Measurements from ENCODE around the gene LANCL2.

Gene LANCL2

DNA sequence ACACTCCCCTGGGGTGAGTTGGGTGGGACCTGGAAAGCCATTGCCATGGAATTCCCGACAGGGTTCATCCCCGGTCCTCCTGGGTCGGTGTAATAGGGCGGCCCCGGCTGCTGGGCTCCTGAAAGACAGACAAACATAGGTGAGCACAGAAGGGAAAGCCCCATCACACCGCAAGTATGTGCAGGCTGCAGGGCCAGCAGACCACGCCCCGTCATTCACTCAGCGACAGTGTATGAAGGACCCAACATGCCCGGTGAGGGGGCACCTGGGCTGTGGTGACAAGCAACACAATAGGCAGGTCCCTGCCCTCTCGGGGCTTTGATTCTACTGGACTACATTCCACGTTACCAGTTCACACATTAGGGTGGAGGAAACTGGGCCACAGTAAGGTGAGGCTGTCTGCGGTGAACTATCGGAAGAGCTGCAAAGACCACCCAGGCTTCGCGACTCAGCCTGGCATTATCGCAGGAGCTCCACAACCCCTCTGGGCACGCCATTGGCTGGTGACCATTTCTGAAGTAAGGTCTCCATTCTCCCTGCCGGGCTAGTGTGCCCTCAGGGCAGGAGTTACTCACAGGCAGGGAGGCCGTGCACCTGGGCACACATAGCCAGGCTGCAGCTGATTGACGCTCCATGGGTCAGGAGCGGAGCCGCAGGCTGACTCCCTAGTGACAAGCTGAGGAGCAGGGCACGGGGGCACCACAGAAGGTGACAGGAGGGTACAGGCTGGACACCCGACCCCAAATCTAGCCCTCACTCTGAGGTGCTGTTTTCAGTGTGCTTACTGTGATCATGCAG, 108.0 kb downstream of the LANCL2 start:
- DNase-seq: no peak

DNA sequence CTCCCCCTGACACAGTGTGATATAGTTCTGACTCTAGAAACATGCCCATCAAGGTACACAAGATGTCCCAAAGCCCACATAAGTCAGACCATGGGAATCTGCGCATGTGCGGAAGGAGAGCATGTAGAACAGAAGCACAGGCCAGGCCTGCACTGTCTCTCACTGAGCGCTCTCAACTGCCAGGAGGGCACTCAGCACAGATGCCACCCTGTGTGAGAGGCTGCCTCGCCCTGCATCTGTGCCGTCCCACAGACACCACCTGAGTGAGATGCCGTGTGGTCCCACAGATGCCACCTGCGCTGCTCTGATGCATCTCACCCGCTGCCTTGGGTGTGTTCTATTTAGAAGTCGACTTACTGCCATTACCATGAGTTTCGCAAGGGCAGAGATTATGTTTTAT, 108.8 kb downstream of the LANCL2 start:
- DNase-seq: no peak

DNA sequence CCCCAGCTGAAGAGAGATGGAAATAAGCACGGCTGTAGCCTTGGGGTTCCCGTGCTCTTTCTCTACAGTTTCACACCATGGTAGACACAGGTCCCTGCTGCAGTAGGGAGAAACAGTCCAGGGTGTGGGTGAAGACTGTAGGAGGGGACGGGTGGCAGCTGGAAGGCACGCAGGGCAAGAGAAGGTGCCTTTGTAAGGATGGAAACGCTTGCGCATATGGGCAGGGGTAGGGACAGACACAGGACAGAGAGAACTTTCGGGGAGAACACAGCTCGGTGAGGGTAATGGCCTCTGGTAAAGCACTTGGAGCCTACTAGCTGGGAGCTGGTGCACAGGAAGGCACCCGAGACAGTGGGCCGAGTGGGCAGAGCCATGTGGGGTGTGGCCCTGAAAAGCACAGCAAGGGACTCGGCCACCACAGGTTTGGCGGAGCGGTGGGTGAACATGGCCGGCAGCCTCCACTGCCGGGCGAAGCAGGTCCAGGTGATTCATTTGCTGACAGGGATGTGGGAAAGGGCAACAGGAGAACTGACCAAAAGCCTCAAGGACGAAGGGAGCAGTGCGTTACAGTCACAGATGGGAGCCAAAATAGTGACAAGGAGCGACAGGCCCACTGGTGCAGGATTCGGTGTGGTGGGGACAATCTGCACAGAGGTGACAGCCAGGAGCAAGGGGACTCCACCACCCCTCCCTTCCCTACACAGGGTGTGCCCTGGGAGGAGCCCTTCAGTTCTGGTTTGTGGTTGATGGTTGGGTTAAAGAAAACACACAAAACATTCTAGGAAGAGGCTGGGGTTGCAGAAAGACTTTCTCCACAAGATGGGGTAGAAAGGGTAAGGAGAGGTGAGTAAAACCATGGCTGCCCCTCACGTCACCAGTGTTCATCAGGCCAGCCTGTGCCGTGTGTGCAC, 110.1 kb downstream of the LANCL2 start:
- DNase-seq: no peak

DNA sequence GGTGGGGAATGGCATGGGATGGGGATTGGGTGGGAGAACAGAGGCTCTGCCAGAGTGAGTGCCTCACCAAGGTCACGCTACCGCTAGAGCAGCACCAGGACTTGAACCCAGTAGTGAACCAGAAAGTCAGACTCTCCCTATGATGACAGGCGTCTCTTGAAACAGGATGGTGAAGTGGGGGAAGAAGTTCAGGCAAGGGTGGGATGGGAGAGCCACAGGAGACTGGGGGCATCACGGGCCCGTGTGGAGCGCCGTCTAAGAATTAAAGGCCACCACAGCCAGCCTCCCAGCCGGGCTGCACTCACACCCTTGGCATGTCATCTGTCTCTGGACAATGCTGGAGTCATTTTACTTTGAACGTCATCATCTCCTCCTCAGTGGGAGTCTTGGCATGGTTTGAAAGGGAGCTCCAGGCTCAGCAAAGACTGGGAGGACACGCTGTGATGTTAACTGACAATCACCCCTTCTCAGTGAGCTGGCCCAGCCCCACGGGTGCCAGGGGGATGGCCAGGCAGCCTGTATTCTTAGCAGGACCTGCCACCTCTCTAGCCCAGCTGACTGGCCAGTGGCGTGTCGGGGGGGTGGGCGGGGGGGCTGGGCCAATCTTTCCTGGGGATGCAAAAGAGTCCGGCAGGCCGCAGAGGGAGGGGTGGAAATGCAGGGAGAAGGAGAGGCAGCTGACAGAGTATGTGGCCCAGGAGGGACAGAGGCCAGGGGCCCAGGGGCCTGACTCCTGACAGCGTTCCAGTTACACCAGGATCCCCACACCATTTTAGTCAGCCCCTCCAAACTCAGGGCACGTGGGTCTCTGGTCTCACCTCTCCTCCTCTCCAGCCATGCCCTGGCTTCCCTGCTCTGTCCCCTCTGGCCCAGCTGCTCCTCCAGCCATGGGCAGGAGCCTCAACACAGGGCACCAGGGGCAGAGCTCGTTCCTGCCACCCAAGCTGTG, 111.0 kb downstream of the LANCL2 start:
- no peak for DNase-seq

DNA sequence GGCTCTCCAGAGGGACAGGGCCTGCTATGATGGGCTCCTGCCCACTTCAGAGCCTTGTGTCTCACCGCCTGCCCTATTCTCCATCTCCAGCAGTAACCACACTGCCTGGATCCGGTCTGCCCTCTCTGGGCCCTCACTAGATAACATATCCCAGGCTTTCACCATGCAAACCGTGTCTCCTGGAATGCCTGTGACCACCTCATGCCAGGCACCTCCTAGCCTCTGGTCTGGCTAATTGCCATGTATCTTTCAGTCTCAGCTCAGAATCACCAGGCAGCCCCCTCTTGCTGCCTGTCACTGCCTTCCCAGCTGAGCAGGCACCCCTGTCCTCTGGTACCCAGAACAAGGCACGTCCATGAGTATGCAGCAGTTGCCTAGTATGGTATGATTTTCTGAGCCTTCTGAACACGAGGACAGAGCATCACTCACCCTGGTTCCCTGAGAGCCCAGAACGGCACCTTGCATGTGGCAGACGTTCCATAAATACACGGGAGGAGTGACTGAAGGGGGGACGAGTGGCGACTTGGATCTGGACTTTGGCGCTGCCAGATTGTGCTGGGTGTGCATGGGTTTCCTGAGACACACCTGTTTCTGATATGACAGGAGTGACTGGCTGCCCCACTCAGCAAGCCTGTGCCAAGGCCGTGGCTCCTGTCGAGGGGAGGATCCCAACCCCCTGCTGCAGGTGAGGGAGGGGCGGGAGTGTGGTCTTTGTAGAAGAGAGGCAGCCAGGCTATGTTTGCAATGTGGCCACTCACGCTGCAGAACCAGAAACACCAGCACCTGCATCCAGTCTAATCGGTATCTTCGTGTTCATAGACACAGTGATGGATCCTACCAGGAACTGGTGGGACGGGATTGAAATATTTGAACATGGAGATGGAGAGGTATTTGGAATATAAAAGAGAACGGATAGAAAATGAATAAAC, 112.0 kb downstream of the LANCL2 start:
- DNase-seq: no peak

DNA sequence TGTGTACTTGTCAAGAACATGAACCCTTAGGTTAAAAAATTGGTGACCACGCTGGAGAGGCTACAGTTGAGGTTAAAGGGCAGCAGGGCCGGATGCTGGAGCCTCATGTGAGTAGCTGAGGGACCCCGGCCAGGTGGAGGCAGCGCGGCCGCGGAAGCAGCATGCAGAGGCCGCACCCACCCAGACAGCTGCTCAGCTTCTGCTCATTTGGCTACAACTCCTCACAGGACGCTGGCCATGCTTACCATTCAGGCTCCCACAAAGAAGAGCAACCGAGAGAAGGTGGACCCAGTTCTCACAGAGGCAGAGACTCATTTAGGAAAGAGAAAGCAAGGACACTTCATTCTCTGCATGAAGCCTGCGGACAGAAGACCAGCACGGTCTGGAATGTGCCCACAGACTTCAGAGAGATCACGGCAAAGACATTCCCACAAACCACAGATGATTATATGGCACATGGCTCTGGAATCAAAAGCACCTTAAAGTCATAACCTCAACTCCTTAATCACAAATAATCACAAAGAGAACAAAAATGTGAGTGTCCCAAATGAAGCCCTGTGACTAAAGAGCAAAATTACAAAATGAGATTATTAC, 112.7 kb downstream of the LANCL2 start:
- no peak for DNase-seq

DNA sequence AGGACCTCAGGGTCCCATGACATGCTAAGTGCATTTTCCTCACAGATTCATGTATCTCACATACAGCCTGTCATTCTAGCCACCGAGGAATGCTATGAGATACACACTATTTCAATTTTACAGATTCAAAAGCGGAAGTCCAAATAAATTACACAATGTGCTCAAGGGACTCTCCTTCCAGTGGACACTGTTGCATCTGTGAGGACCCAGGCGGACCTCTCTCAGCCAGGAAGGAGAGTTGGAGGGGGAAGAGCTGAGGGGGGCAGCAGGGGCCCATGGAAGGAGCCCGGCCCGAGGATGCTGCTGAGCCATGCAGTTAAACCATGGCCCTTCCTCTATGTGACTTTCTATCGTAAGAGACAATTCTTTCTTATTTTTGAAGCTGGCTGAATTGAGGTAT, 113.6 kb downstream of the LANCL2 start:
- DNase-seq: no peak

DNA sequence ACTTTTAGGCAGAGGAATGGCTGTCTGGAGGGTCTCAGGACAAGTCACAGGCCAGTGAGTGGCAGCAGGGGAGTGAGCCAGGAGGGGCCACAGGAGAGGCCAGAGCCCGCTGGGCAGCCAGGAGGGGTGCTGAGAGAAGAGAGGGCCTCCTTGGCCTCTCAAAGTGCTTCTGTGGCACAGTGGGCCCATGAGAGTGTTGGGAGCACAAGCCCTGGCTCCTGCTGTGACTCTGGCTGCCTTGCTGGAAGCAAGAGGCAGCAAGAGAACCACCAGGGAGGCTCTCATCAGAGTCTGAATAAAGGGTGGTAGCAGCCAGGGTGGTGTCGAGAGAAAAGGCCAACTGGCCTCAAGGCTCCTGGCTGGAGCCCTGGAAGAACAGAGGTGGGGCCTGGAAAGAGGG, 116.0 kb downstream of the LANCL2 start:
- no peak for DNase-seq

DNA sequence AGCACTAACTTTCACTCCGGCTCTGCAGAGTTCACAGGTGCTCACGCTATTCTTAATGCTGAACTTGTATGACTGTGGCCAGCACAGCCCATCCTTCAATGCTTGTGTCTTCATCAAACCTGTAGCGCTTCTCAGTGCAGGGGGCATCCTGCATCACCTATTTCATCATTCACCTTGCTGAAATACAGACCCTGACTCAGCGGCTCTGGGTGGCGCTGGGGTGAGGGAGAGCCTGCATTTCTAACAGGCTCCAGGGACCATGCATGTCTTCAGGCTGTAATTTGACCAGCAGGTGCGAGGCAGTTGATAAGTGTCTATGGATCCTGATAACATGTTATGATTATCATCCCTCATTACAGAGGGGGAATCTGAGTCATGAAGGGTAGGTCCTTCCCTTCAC, 117.9 kb downstream of the LANCL2 start:
- DNase-seq: no peak

Measured in NCI-H524 (cell line).